ENCODE results near the gene AUNIP. TPM values are rescaled to one million over a fixed set of nuclear protein-coding genes. Genes with fewer than 3 reads are reported as not detected.

The AUNIP gene
- total RNA-seq, 1 experiment from 2014 or later = 22.2 TPM

DNA sequence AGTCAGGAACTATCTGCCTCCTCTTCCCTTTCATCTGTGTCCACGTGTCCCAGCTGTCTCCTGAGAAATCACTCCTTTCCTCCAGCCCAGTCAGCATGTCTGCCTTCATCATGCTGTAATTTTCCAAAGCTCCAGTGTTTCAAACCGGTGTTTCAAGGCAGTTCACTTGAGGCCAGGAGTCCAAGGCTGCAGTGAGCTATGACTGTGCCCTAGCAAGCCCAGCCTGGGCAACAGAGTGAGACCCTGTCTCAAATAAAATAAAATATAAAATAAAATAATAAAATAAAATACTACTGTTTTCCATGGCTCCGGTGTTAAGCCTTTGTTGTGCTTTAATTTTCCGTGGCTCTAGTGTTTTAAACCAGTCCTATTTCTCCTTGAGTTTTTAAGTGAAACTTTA, 67.1 kb downstream of the AUNIP start:
- H4K8ac ChIP-seq (replicated peaks; ENCODE audit: insufficient read length, low read depth, low read length) = no peak overlapping the region
- Mint-ChIP-seq H3K4me3 (no peak overlapping the region), H3K27me3 (ENCODE audit: low read depth) (no peaks in the 10 kb centered on the region; the same call in 1 of the 2 replicates), H3K27ac (no peak overlapping the region), H3K36me3 (ENCODE audit: insufficient read depth in 1 of 3, low read depth in 3 of 3) (peaks cover 0 to 2% (median 1%) of the 10 kb centered on the region in 3 experiments; a peak in 1 of 7 replicates), H3K4me1 (peaks cover 9% of the 10 kb centered on the region in 2 experiments), H3K9me3 (no peaks in the 10 kb centered on the region; a peak in 1 of 5 replicates)
- H2BK120ac ChIP-seq (ENCODE audit: low read depth, low read length, poor library complexity, severe bottlenecking) = no peak overlapping the region
- H3K9me3 ChIP-seq (ENCODE audit: control insufficient read depth, low read depth, low read length) = no peaks in the 10 kb centered on the region
- no peaks in the 10 kb centered on the region for H4K20me1 ChIP-seq (ENCODE audit: control insufficient read depth, insufficient read depth, insufficient read length)
- H3K27ac ChIP-seq (ENCODE audit: insufficient read length, low read depth, low read length) = no peak overlapping the region
- H3K23me2 ChIP-seq (ENCODE audit: insufficient read length, low read depth, low read length, poor library complexity, severe bottlenecking) = no peaks in the 10 kb centered on the region
- no peak overlapping the region for H4K5ac ChIP-seq (ENCODE audit: insufficient read length, low read depth, low read length)
- H3K23ac ChIP-seq (ENCODE audit: insufficient read length, low read depth, low read length) = no peak overlapping the region
- H3K4ac ChIP-seq (ENCODE audit: low read depth, low read length) = no peak overlapping the region
- no peaks in the 10 kb centered on the region for H3K4me1 ChIP-seq (ENCODE audit: insufficient read depth, low read length)
- WGBS (ENCODE audit: extremely low coverage, insufficient read length, low lambda C conversion rate) = no CpG with 5 or more reads among the region's 4 CpGs
- H3K4me2 ChIP-seq (ENCODE audit: insufficient read depth, insufficient read length, low read length) = no peak overlapping the region
- H3K56ac ChIP-seq (ENCODE audit: insufficient read length, low read depth, low read length) = no peak overlapping the region
- no peak overlapping the region for H2BK5ac ChIP-seq (ENCODE audit: insufficient read length, low read length)
- no peak overlapping the region for H2AK5ac ChIP-seq (ENCODE audit: insufficient read length, low read length)
- TF ChIP-seq, protein P1, sequence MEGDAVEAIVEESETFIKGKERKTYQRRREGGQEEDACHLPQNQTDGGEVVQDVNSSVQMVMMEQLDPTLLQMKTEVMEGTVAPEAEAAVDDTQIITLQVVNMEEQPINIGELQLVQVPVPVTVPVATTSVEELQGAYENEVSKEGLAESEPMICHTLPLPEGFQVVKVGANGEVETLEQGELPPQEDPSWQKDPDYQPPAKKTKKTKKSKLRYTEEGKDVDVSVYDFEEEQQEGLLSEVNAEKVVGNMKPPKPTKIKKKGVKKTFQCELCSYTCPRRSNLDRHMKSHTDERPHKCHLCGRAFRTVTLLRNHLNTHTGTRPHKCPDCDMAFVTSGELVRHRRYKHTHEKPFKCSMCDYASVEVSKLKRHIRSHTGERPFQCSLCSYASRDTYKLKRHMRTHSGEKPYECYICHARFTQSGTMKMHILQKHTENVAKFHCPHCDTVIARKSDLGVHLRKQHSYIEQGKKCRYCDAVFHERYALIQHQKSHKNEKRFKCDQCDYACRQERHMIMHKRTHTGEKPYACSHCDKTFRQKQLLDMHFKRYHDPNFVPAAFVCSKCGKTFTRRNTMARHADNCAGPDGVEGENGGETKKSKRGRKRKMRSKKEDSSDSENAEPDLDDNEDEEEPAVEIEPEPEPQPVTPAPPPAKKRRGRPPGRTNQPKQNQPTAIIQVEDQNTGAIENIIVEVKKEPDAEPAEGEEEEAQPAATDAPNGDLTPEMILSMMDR (conservative IDR thresholded peaks at IDR 0.05) = no peak
- H2BK12ac ChIP-seq (ENCODE audit: insufficient read length, low read depth, low read length) = no peak overlapping the region
- H3K18ac ChIP-seq (ENCODE audit: insufficient read length, low read depth, low read length) = no peak overlapping the region
- no peak overlapping the region for H2BK15ac ChIP-seq (ENCODE audit: low read depth, low read length)
- no peaks in the 10 kb centered on the region for H3K79me1 ChIP-seq (ENCODE audit: insufficient read depth, low read depth, low read length, poor library complexity, severe bottlenecking)
- H3K9ac ChIP-seq (ENCODE audit: extremely low read depth, insufficient read length, low read length) = no peak overlapping the region
- H2AFZ ChIP-seq (ENCODE audit: low read length) = no peak overlapping the region
- no peaks in the 10 kb centered on the region for H3K79me2 ChIP-seq (ENCODE audit: insufficient read depth, low read length)
- no peak overlapping the region for H2BK20ac ChIP-seq (ENCODE audit: low read depth, low read length, poor library complexity, severe bottlenecking)
- no peaks in the 10 kb centered on the region for H3K27me3 ChIP-seq (ENCODE audit: insufficient read depth, low read length)
- DNase-seq = no peak
- H3T11ph ChIP-seq (ENCODE audit: low read length) = no peak overlapping the region
- no peak overlapping the region for H3K14ac ChIP-seq (ENCODE audit: insufficient read depth, low read length)
- H4K91ac ChIP-seq (ENCODE audit: insufficient read length, low read depth, low read length) = no peak overlapping the region

Data from H9 (cell line).